Kasumi-1 (cell line): ENCODE data around the gene SDK1.
"Not testable (repeated sequence)": the region's sequence is repeated elsewhere in the genome, so short reads cannot be mapped to it uniquely, and the experiment has no call there.

Experiments used
- DNase-seq, 2 experiments: peaks; one replicate each; lab custom pipeline; 2025; lab: John Stamatoyannopoulos, UW

SDK1 gene

GRCh38 chr7:4202954-4203353, 901.9 kb downstream of the SDK1 start:
- DNase-seq, result no peak

GRCh38 chr7:4203626-4204512, 902.8 kb downstream of the SDK1 start:
- no peak for DNase-seq

- DNase-seq, result no peak
Observed at GRCh38 chr7:4204513-4205165, 903.6 kb downstream of the SDK1 start.

GRCh38 chr7:4205828-4206227, 904.8 kb downstream of the SDK1 start:
- DNase-seq, result no peak

GRCh38 chr7:4207011-4207410, 906.0 kb downstream of the SDK1 start:
- no peak for DNase-seq

GRCh38 chr7:4208086-4208485, 907.0 kb downstream of the SDK1 start:
- no peak for DNase-seq

- DNase-seq, result no peak
Observed at GRCh38 chr7:4208586-4208985, 907.5 kb downstream of the SDK1 start.

GRCh38 chr7:4209126-4209525, 908.1 kb downstream of the SDK1 start:
- DNase-seq, result no peak

- DNase-seq, result no peak
Observed at GRCh38 chr7:4209966-4210365, 908.9 kb downstream of the SDK1 start.

- DNase-seq, result no peak
Observed at GRCh38 chr7:4210821-4211220, 909.8 kb downstream of the SDK1 start.

GRCh38 chr7:4211261-4211660, 910.2 kb downstream of the SDK1 start:
- DNase-seq, result no peak

- DNase-seq, result no peak
Observed at GRCh38 chr7:4212376-4212775, 911.3 kb downstream of the SDK1 start.

GRCh38 chr7:4214291-4215155, 913.5 kb downstream of the SDK1 start:
- no peak for DNase-seq

GRCh38 chr7:4215176-4215720, 914.2 kb downstream of the SDK1 start:
- DNase-seq, result no peak

- DNase-seq, result no peak
Observed at GRCh38 chr7:4216016-4216415, 915.0 kb downstream of the SDK1 start.

- DNase-seq, result not testable (repeated sequence)
Observed at GRCh38 chr7:4217126-4217660, 916.1 kb downstream of the SDK1 start.

- DNase-seq, result no peak
Observed at GRCh38 chr7:4218481-4218880, 917.4 kb downstream of the SDK1 start.

GRCh38 chr7:4220011-4220410, 919.0 kb downstream of the SDK1 start:
- no peak for DNase-seq

- DNase-seq, result no peak
Observed at GRCh38 chr7:4221043-4221442, 920.0 kb downstream of the SDK1 start.

GRCh38 chr7:4222676-4223075, 921.6 kb downstream of the SDK1 start:
- DNase-seq, result no peak

GRCh38 chr7:4225361-4225771, 924.3 kb downstream of the SDK1 start:
- DNase-seq, result no peak
